Psoas muscle (tissue), 8 donors: Measurements from ENCODE around the gene UBP1. TPM values are rescaled to one million over a fixed set of nuclear protein-coding genes. Genes with fewer than 3 reads are reported as not detected.

Experiments used
- ATAC-seq, 4 donors: fragments of 200-7000 bp; cut with Tn5 transposase; one replicate each; pipeline ENCODE4 v1.9.1; 2020; ENCODE audit warnings: moderate library complexity in 3 of 4, mild to moderate bottlenecking in 2 of 4
- DNase-seq, 2 donors: peaks; one replicate each; pipeline ENCODE4 v3.0.0-alpha.2; 2020
- H3K27ac ChIP-seq: fragments of 200-600 bp; one replicate; pipeline ENCODE4 v1.8.0; 2022
- H3K27me3 ChIP-seq, 3 donors: fragments of 200-600 bp in 1 of 3; one replicate each; pipeline versions ENCODE4 v1.6.1 to v1.8.0; 2013 to 2022; ENCODE audit warnings: low read length in 2 of 3, mild to moderate bottlenecking in 2 of 3, moderate library complexity in 1 of 3; ENCODE audit not compliant: insufficient read depth in 3 of 3
- H3K36me3 ChIP-seq, 2 donors: fragments of 200-600 bp in 1 of 2; one replicate each; pipeline versions ENCODE4 v1.6.1 to v1.8.0; 2013 to 2022; ENCODE audit warnings: low read depth in 1 of 2, mild to moderate bottlenecking in 1 of 2, moderate library complexity in 1 of 2; ENCODE audit not compliant: insufficient read depth in 1 of 2
- H3K4me1 ChIP-seq: fragments of 200-600 bp; one replicate; pipeline ENCODE4 v1.8.0; 2022
- H3K4me3 ChIP-seq: fragments of 200-600 bp; one replicate; pipeline ENCODE4 v1.8.0; 2022; ENCODE audit warnings: mild to moderate bottlenecking
- H3K9me3 ChIP-seq: fragments of 200-600 bp; one replicate; pipeline ENCODE4 v1.8.0; 2022
- WGBS, 3 donors: extraction: QIAGEN DNeasy Blood & Tissue Kit; methylation state at CpG; one replicate each; pipeline versions ENCODE4 v1.1.6 to v1.1.7; 2013; 5-methylcytosine and 5-hydroxymethylcytosine counted together
- intact Hi-C, 2 donors: fragments of 100-400 bp; cut with DNase I; formaldehyde crosslinking; loops; one replicate each; pipeline versions ENCODE4 v1.11.0 to v1.14.2; 2022
- polyA plus RNA-seq, 3 donors: library from polyadenylated mRNA; stranded (reverse); fragments of 200-250 nt; gene quantifications; one replicate each; pipeline ENCODE4 v1.2.3, GENCODE V29; 2013
- total RNA-seq, 4 donors: library from RNA; stranded (reverse); fragmentation: NEBNext Ultra II Directional in 2 of 4; extraction: Animal tissue kit (Norgen Biotek cat#: 25700) in 2 of 4; gene quantifications; one replicate each; pipeline versions ENCODE4 v1.2.1 to v1.2.4, GENCODE V29; 2021 to 2023
- TF ChIP-seq, protein P1 (sequence below): fragments of 200-600 bp; IDR thresholded peaks from one replicate; pipeline ENCODE4 v1.8.0; 2022; ENCODE audit warnings: antibody characterized with exemption
- donor health status: healthy with polysubstance abuse.
- donor health status: DM: no; HTN: no; CAD: no; lungs with moderate emphysema.
- donor health status: Bipolar disorder and iron deficiency.
- donor health status: healthy.
- donor health status: DM: yes; HTN: yes; CAD: no.
- donor health status: DM: no; HTN: no; CAD: no.
- donor health status: DM: no; HTN: no; CAD: no.
- donor health status: DM: yes; HTN: yes; CAD: no.

UBP1 gene
- total and polyA plus RNA-seq, 7 donors: 12.6 to 44.1 (median 24.8) TPM

DNA sequence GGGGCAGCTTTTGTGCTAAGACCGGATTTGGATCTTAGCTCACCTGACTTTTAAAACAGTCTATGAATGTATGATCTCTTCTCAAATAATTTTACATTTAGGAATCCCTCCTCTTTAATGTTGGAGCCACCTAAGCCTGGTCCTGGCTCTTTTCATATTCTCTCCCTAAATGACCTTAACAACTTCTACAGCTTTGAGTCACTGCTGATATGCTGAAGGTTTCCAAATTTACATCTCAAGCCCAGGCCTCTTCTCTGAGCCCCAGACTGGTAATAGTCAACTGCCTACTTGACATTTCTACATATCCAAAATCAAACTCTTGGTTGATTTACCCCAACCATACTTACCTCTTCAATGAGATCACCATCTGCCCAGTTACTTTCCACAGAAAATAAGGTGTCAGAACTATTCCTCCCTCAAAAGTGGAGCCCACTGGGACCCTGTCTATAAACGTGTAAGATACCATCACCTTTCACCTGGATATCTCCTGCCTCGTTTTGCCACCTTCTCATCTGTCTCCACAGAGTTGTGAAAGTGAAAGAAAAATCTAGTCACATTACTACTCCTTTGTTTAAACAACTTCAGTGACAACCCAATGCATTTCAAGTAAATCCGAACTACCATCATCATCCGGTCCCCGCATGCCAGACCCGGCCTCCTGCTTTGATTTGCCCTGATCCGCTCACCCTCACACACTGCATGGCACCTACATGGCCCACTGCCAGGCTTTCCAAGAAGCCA is 48.8 kb downstream of the UBP1 start:
- Histone ChIP-seq H3K27me3 (no peaks in the 10 kb centered on the region), H3K36me3 (peaks cover 2 to 99% of the 10 kb centered on the region in 2 donors), H3K9me3 (no peaks in the 10 kb centered on the region), H3K4me1 (no peaks in the 10 kb centered on the region), H3K4me3 (no peak overlapping the region), H3K27ac (no peak overlapping the region)
- WGBS, 3 donors: 86 to 91% (median 90%) methylated on average over 8 of the region's 8 CpGs
- intact Hi-C loops: no loop called here
- ATAC-seq (no peak), DNase-seq (no peak)
- TF ChIP-seq, protein P1, sequence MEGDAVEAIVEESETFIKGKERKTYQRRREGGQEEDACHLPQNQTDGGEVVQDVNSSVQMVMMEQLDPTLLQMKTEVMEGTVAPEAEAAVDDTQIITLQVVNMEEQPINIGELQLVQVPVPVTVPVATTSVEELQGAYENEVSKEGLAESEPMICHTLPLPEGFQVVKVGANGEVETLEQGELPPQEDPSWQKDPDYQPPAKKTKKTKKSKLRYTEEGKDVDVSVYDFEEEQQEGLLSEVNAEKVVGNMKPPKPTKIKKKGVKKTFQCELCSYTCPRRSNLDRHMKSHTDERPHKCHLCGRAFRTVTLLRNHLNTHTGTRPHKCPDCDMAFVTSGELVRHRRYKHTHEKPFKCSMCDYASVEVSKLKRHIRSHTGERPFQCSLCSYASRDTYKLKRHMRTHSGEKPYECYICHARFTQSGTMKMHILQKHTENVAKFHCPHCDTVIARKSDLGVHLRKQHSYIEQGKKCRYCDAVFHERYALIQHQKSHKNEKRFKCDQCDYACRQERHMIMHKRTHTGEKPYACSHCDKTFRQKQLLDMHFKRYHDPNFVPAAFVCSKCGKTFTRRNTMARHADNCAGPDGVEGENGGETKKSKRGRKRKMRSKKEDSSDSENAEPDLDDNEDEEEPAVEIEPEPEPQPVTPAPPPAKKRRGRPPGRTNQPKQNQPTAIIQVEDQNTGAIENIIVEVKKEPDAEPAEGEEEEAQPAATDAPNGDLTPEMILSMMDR: no peak

GRCh38 chr3:33389908-33390307 is 50.3 kb downstream of the UBP1 start:
- H3K4me1 ChIP-seq: no peaks in the 10 kb centered on the region
- peaks cover 2 to 99% of the 10 kb centered on the region in 2 donors for H3K36me3 ChIP-seq
- DNase-seq (no peak), ATAC-seq (no peak)
- TF ChIP-seq, protein P1: no peak
- 92 to 96% (median 96%) methylated on average over 4 of the region's 4 CpGs for WGBS, 3 donors
- no peak overlapping the region for H3K4me3 ChIP-seq
- H3K27ac ChIP-seq: no peak overlapping the region
- H3K27me3 ChIP-seq: no peaks in the 10 kb centered on the region
- intact Hi-C loops: no loop called here
- H3K9me3 ChIP-seq: no peaks in the 10 kb centered on the region

- WGBS, 3 donors: 83 to 85% (median 83%) methylated on average over 7 of the region's 7 CpGs
- TF ChIP-seq, protein P1: no peak
- Histone ChIP-seq H3K4me3 (no peak overlapping the region), H3K9me3 (no peaks in the 10 kb centered on the region), H3K4me1 (no peaks in the 10 kb centered on the region), H3K27ac (no peak overlapping the region), H3K27me3 (no peaks in the 10 kb centered on the region), H3K36me3 (peaks cover 2 to 86% of the 10 kb centered on the region in 2 donors)
- intact Hi-C loops: no loop called here
- no peak for DNase-seq
- ATAC-seq: no peak
Observed at GRCh38 chr3:33388374-33389100, 51.7 kb downstream of the UBP1 start.

DNA sequence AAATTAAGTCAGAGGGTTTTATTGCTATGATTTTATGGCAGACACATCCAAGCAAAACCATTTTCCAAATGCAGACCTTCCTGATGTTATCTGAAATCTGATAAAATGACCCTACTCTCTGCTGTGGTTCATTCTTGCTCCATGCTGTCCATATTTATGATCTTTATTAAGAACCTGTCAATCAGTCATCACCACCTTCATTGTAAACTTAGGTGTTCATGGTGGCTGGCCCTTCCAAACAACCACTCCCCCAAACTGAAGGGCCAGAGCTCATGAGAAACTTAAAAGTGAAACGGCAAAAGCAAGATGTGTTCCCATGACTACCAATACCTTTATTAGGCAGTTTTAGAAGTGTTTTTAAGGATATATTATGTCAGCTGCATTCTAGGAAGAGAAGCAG is 53.6 kb downstream of the UBP1 start:
- Histone ChIP-seq H3K9me3 (no peaks in the 10 kb centered on the region), H3K27me3 (no peaks in the 10 kb centered on the region), H3K36me3 (peaks cover 2 to 67% of the 10 kb centered on the region in 2 donors), H3K27ac (no peak overlapping the region), H3K4me3 (no peak overlapping the region), H3K4me1 (no peaks in the 10 kb centered on the region)
- 73 to 78% (median 76%) methylated on average over 1 of the region's 1 CpG for WGBS, 3 donors
- TF ChIP-seq, protein P1: no peak
- no peak for DNase-seq
- ATAC-seq: no peak
- intact Hi-C loops: no loop called here
